Subcutaneous adipose tissue (tissue), 4 donors: Measurements from ENCODE around the gene COL25A1. TPM values are rescaled to one million over a fixed set of nuclear protein-coding genes. Genes with fewer than 3 reads are reported as not detected.

Source experiments
- total RNA-seq, 4 donors: library from RNA; depleted of rRNA; stranded (reverse); fragments of >200 nt; gene quantifications; one replicate each; pipeline ENCODE4 v1.1.0, GENCODE V29; 2016
- TF ChIP-seq, protein P1 (sequence below): fragments of 450-650 bp; IDR thresholded peaks from one replicate; pipeline ENCODE4 v1.5.1; 2016; ENCODE audit warnings: low read depth, mild to moderate bottlenecking, control low read depth, antibody characterized with exemption, moderate library complexity

COL25A1 gene
- total RNA-seq, 4 donors from 2014 or later = 4.9 to 12.9 (median 10.1) TPM

DNA sequence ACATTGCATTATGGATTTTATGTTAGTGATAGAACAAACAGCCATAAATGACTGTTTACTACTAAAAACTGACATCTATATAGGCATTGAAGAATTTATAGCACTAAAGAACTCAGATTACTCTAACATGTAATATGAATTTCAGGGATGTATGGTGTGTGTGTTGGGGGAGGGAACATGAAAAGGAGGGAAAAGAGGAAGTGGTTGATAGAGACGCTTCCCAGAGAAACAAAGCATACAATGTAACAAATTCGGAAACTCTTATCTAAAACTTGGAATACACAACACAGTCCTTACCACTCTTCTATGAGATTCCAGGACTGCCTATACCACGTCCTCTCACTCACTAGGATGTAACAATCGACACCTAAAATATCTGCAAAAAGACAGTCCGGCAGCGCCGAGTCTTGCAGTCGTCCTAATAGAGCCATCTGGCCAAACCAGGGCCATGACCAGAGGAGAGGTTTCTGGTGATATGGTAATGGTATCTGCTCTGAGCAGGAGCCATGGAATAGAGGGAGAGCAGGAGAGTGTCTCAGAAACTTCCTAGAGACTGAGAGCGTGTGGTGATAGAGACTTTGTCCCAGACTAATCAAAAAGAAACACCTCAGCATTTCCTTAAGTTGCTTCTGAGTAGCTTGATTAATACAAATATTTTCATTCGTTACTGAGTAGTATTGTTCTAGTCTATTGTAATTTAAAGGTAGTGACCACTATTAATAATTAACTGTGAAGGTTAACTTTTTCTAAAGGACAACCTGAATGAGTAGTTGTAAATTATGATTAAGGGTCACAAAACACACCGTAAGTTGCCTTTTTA lies 287.7 kb downstream of the COL25A1 start:
- TF ChIP-seq, protein P1, sequence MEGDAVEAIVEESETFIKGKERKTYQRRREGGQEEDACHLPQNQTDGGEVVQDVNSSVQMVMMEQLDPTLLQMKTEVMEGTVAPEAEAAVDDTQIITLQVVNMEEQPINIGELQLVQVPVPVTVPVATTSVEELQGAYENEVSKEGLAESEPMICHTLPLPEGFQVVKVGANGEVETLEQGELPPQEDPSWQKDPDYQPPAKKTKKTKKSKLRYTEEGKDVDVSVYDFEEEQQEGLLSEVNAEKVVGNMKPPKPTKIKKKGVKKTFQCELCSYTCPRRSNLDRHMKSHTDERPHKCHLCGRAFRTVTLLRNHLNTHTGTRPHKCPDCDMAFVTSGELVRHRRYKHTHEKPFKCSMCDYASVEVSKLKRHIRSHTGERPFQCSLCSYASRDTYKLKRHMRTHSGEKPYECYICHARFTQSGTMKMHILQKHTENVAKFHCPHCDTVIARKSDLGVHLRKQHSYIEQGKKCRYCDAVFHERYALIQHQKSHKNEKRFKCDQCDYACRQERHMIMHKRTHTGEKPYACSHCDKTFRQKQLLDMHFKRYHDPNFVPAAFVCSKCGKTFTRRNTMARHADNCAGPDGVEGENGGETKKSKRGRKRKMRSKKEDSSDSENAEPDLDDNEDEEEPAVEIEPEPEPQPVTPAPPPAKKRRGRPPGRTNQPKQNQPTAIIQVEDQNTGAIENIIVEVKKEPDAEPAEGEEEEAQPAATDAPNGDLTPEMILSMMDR = no peak

DNA sequence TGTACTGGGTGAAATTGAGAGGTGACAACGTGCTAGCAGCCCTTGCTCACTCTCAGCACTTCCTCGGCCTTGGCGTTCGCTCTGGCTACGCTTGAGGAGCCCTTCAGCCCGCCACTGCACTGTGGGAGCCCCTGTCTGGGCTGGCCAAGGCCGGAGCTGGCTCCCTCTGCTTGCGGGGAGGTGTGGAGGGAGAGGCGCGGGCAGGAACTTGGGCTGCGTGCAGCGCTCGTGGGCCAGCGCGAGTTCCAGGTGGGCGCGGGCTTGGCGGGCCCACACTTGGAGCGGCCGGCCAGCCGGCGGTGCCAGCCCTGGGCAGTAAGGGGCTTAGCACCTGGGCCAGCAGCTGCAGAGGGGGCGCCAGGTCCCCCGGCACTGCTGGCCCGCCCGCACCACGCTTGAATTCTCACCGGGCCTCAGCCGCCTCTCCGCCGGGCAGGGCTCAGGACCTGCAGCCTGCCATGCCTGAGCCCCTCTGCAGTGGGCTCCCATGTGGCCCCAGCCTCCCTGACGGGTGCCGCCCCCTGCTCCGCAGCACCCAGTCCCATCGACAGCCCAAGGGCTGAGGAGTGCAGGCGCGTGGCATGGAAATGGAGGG lies 290.1 kb downstream of the COL25A1 start:
- TF ChIP-seq, protein P1 = no peak

DNA sequence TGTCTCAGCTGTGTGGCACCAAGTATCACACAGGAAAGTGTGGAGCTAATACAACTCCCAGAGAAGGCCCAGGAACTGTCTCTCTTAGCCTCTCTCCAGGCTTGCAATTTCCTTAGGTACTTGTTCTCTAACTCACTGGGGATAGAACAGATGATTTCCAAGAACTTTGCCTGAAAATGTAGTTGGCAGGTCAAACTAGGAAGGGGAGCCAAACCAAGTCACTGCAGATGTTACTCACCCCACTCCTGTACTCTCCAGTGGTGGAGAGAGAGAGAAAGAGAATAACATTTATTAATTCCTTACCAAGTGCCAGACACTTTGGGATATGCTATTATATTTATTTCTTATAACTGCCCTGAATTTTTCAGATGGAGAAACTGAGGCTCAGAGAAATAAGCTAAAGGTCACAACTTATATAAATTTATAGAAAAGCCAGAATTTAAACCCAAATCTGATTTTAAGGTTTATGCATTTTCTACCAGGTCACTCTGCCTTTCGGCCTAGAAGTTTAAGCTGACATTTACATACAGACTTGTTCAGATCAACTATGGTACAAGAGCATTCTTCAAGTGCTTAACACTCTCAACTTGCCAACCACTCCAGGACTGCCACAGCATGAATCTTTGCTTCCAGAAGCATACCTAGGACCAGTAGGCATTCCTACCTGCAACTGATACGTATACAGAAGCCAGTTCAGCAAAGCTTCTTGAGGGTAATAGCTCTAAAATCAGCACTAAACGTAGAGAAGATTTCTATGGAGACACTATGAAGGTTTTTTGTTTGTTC lies 291.0 kb downstream of the COL25A1 start:
- TF ChIP-seq, protein P1 = no peak

DNA sequence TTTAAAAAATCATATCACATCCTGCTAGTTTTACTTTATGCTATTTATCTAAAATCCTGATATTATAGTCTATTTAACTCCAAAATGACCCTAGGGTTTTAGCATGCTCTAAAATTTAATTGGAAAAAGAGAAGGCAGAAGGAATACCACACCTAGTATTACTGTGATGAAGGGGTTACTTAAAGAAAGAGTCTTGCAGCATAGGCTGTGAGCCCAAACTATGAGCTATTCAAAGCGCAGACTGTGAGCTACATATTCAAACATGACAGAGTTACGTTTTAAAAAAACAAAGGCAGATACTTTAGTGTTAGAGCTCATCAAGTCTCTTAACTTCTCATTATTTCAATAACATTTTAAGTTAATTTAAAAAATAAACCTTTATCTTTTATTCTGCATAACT lies 291.9 kb downstream of the COL25A1 start:
- TF ChIP-seq, protein P1 = no peak

DNA sequence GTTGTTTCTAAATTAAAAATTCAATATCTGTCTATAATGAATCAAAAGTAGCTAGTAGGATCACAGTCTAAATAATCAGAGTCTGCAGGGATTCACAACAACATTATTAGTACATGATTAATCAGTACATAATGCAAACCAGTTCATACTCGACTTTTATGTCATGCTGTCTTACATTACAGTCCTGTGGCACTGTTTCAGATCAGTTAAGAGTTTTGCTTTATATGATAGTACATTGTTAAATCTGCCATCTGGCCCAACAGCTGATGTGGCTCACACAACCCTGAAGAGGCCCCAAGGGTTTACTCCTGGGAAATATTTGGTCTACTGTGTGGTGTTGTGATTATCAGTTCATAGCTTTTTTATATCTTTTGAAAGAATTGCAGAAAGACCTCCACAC lies 292.5 kb downstream of the COL25A1 start:
- TF ChIP-seq, protein P1 = no peak

DNA sequence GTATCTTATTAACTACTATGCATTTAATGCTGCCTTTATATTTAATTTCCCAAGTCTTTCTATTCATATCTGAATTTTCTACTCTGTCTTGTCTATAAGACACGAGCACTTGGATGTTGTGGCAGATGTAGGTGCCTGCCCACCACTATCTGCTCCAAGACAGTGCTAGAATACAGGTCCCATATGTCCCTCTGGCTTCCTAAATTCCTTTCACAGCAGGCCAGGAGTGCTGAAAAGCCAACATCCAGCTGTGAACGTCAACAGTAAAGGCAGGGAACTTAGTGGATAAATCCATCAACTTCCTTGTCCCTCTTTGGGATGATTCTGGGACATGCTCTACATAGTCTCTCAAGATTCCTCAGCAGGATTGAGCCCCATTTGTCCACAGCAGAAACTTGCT lies 294.5 kb downstream of the COL25A1 start:
- TF ChIP-seq, protein P1 = no peak

DNA sequence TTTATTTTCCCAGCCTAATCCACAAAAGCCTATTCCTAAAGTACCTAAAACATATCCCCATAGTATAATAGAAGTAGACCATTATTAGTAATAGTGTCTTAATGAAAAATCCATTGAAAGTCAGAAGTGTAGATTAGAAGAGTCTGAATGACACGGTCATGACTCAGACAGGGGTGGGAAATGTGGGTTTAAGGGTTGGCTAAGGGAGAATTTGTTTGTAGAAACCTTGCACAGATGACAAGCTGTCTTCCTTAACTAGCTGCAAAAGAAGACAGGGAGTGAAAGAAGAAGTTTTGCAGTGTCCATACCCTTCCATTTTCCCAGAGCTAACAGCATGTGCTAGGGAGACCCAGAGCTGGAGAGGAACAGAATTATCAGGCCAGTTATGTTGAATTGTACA lies 296.9 kb downstream of the COL25A1 start:
- TF ChIP-seq, protein P1 = no peak
